ENCODE data around the gene NTRK3. TPM values are rescaled to one million over a fixed set of nuclear protein-coding genes. Genes with fewer than 3 reads are reported as not detected.
"Not testable (repeated sequence)": the region's sequence is repeated elsewhere in the genome, so short reads cannot be mapped to it uniquely, and the experiment has no call there.

NTRK3 gene
- total RNA-seq, 1 donor from 2014 or later = 0.37 TPM

- intact Hi-C loops (cut with micrococcal nuclease) = no loop called here
Measured at GRCh38 chr15:88036154-88036839, 220.2 kb downstream of the NTRK3 start.

- intact Hi-C loops (cut with micrococcal nuclease) = no loop called here
Measured at GRCh38 chr15:88035381-88035780, 221.2 kb downstream of the NTRK3 start.

GRCh38 chr15:88033421-88033820 is 223.1 kb downstream of the NTRK3 start:
- intact Hi-C loops (cut with micrococcal nuclease) = not testable (repeated sequence)

- intact Hi-C loops (cut with micrococcal nuclease) = no loop called here
Measured at GRCh38 chr15:88032787-88033186, 223.8 kb downstream of the NTRK3 start.

- intact Hi-C loops (cut with micrococcal nuclease) = no loop called here
Measured at GRCh38 chr15:88031461-88031860, 225.1 kb downstream of the NTRK3 start.

GRCh38 chr15:88029696-88030095 is 226.8 kb downstream of the NTRK3 start:
- intact Hi-C loops (cut with micrococcal nuclease) = no loop called here

GRCh38 chr15:88028024-88028423 is 228.5 kb downstream of the NTRK3 start:
- intact Hi-C loops (cut with micrococcal nuclease) = no loop called here

GRCh38 chr15:88023914-88024313 is 232.6 kb downstream of the NTRK3 start:
- intact Hi-C loops (cut with micrococcal nuclease) = no loop called here

GRCh38 chr15:88022716-88023115 is 233.8 kb downstream of the NTRK3 start:
- intact Hi-C loops (cut with micrococcal nuclease) = no loop called here

- intact Hi-C loops (cut with micrococcal nuclease) = no loop called here
Measured at GRCh38 chr15:88021601-88022000, 234.9 kb downstream of the NTRK3 start.

GRCh38 chr15:88020806-88021205 is 235.7 kb downstream of the NTRK3 start:
- intact Hi-C loops (cut with micrococcal nuclease) = no loop called here

- intact Hi-C loops (cut with micrococcal nuclease) = no loop called here
Measured at GRCh38 chr15:88019656-88020055, 236.9 kb downstream of the NTRK3 start.

- intact Hi-C loops (cut with micrococcal nuclease) = no loop called here
Measured at GRCh38 chr15:88018869-88019641, 237.5 kb downstream of the NTRK3 start.

GRCh38 chr15:88017753-88018152 is 238.8 kb downstream of the NTRK3 start:
- intact Hi-C loops (cut with micrococcal nuclease) = no loop called here

GRCh38 chr15:88016406-88016805 is 240.1 kb downstream of the NTRK3 start:
- intact Hi-C loops (cut with micrococcal nuclease) = no loop called here

- intact Hi-C loops (cut with micrococcal nuclease) = no loop called here
Measured at GRCh38 chr15:88015228-88015860, 241.2 kb downstream of the NTRK3 start.

GRCh38 chr15:88014454-88015160 is 241.9 kb downstream of the NTRK3 start:
- intact Hi-C loops (cut with micrococcal nuclease) = no loop called here

GRCh38 chr15:88013111-88013510 is 243.4 kb downstream of the NTRK3 start:
- intact Hi-C loops (cut with micrococcal nuclease) = no loop called here

GRCh38 chr15:88012688-88013087 is 243.9 kb downstream of the NTRK3 start:
- intact Hi-C loops (cut with micrococcal nuclease) = no loop called here

- intact Hi-C loops (cut with micrococcal nuclease) = no loop called here
Measured at GRCh38 chr15:88012233-88012632, 244.3 kb downstream of the NTRK3 start.

GRCh38 chr15:88011533-88011932 is 245.0 kb downstream of the NTRK3 start:
- intact Hi-C loops (cut with micrococcal nuclease) = no loop called here

GRCh38 chr15:88006146-88006545 is 250.4 kb downstream of the NTRK3 start:
- intact Hi-C loops (cut with micrococcal nuclease) = no loop called here

Measured in T-helper 1 cell treated with Interleukin-12 subunit alpha and Interleukin-12 subunit beta and Interleukin-4 antibody, amounts not matched to agents 30 ng/mL and 1 ng/mL, for 36 hours (primary cell).